Measurements from ENCODE around the gene HOXC6. TPM values are rescaled to one million over a fixed set of nuclear protein-coding genes. Genes with fewer than 3 reads are reported as not detected.
A peak's percentile ranks its signal among the peaks of the same experiment; 100 is the strongest.

Gene HOXC6
- total RNA-seq, 1 donor from 2014 or later: not detected

- no peak for FAIRE-seq
- Histone ChIP-seq H3K4me3 (ENCODE audit: low read depth, low read length) (no peak overlapping the region), H3K36me3 (ENCODE audit: control insufficient read depth, insufficient read depth, low read length) (no peaks in the 10 kb centered on the region), H3K27me3 (ENCODE audit: control insufficient read depth, insufficient read depth, low read length) (peaks cover 80% of the 10 kb centered on the region)
- TF ChIP-seq, protein P1, sequence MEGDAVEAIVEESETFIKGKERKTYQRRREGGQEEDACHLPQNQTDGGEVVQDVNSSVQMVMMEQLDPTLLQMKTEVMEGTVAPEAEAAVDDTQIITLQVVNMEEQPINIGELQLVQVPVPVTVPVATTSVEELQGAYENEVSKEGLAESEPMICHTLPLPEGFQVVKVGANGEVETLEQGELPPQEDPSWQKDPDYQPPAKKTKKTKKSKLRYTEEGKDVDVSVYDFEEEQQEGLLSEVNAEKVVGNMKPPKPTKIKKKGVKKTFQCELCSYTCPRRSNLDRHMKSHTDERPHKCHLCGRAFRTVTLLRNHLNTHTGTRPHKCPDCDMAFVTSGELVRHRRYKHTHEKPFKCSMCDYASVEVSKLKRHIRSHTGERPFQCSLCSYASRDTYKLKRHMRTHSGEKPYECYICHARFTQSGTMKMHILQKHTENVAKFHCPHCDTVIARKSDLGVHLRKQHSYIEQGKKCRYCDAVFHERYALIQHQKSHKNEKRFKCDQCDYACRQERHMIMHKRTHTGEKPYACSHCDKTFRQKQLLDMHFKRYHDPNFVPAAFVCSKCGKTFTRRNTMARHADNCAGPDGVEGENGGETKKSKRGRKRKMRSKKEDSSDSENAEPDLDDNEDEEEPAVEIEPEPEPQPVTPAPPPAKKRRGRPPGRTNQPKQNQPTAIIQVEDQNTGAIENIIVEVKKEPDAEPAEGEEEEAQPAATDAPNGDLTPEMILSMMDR (IDR thresholded peaks at IDR 0.05; ENCODE audit: insufficient read depth, low read length, severe bottlenecking): no peak
- no peak for DNase-seq (ENCODE audit: low read depth)
Measured at GRCh38 chr12:54030889-54031471, 2.7 kb downstream of the HOXC6 start.

DNA sequence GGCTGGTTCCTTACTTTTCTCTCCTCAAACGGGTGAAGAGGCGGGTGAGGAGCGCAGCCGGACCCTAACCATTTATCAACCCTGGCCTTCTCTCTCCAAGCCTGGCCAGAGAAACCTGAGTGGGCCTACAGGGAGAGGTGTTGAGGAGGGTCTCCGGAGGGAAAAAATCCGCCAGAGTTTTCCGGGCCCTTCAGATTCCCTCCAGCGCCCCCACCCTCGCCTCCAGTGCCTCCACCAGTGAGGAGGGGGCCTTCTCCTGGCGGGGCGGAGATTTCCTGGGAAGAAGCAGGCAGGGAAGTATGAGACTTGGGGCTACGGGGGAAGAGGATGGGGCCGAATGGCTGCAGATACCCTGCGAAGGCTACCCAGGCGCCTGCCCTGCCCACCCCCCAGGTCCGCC lies 3.2 kb downstream of the HOXC6 start:
- TF ChIP-seq, protein P1 (IDR thresholded peaks at IDR 0.05; ENCODE audit: insufficient read depth, low read length, severe bottlenecking): no peak
- Histone ChIP-seq H3K4me3 (ENCODE audit: low read depth, low read length) (no peak overlapping the region), H3K36me3 (ENCODE audit: control insufficient read depth, insufficient read depth, low read length) (no peaks in the 10 kb centered on the region), H3K27me3 (ENCODE audit: control insufficient read depth, insufficient read depth, low read length) (peaks cover 75% of the 10 kb centered on the region)
- no peak for FAIRE-seq
- no peak for DNase-seq (ENCODE audit: low read depth)

DNA sequence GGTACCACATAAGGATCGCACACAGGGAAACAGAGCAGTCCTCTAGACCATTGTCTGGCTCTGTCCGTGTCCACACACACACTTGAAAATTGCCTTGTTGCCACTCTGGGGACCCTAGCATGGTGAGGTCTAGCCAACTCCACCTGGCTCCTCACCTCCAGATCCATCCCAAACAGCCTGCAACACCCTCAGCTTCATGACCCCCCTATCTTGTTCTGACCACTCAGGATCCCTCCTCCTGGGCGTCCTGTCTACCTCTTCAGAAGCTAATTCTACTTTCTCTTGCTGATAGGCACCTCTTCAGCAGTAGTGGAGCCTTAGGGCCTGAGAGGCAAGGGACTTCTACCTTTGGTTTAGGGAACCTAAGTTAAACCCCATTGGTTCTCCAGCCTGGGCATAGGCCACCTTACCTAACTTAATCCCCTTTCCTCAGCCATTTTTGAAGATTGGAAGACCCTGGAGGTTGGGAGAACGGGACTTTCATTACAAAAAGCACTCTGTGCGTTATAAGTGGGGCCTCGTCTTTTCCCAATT lies 3.9 kb downstream of the HOXC6 start:
- Histone ChIP-seq H3K36me3 (ENCODE audit: control insufficient read depth, insufficient read depth, low read length) (no peaks in the 10 kb centered on the region), H3K4me3 (ENCODE audit: low read depth, low read length) (no peak overlapping the region), H3K27me3 (ENCODE audit: control insufficient read depth, insufficient read depth, low read length) (peaks cover 72% of the 10 kb centered on the region)
- FAIRE-seq (no peak), DNase-seq (ENCODE audit: low read depth) (no peak)
- TF ChIP-seq, protein P1 (IDR thresholded peaks at IDR 0.05; ENCODE audit: insufficient read depth, low read length, severe bottlenecking): no peak

DNA sequence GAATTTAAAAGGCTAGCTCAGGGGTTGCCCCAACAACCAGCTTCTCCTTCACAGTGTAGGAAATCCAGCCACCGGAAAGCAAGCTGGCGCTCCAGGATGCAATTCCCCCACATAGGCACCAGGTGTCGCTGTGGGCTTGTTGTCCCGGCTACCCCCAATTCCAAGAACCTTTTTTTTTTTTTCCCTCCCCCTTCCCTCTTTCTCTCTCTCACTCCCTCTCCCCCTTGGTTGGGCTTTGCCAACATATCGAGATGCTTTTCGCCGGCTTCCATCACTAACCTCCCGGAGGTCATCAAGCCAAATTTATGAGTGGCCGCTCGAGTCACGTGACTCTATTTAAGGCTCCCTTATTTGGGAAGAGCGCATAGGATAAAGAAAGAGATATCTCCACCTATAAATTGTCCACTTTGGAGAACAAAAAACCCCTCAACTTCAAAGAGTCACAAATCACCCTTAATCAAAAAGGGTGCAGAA lies 4.4 kb downstream of the HOXC6 start, which contains the start of gene HOXC5:
HOXC5 (plus strand) TSS at position 424 of the 474 bp plus-strand sequence. CDS start 73 bp downstream, outside the sequence.
- H3K36me3 ChIP-seq (ENCODE audit: control insufficient read depth, insufficient read depth, low read length): no peaks in the 10 kb centered on the region
- H3K27me3 ChIP-seq (ENCODE audit: control insufficient read depth, insufficient read depth, low read length): peaks cover 67% of the 10 kb centered on the region
- H3K4me3 ChIP-seq (ENCODE audit: low read depth, low read length): no peak within 1 kb of the TSS
- TF ChIP-seq, protein P1 (IDR thresholded peaks at IDR 0.05; ENCODE audit: insufficient read depth, low read length, severe bottlenecking): peak; percentile 94
- FAIRE-seq: no peak
- DNase-seq (ENCODE audit: low read depth): peak; percentile 49

GRCh38 chr12:54033106-54033979 lies 5.1 kb downstream of the HOXC6 start:
- H3K4me3 ChIP-seq (ENCODE audit: low read depth, low read length): no peak overlapping the region

More at GRCh38 chr12:54033106-54033979, 5.1 kb downstream of the HOXC6 start:
- DNase-seq (ENCODE audit: low read depth) (no peak), FAIRE-seq (no peak)
- no peaks in the 10 kb centered on the region for H3K36me3 ChIP-seq (ENCODE audit: control insufficient read depth, insufficient read depth, low read length)
- TF ChIP-seq, protein P1 (IDR thresholded peaks at IDR 0.05; ENCODE audit: insufficient read depth, low read length, severe bottlenecking): no peak
- H3K27me3 ChIP-seq (ENCODE audit: control insufficient read depth, insufficient read depth, low read length): peaks cover 70% of the 10 kb centered on the region
